Skin of body (tissue), 2 donors: ENCODE results near the gene GPR152. TPM values are rescaled to one million over a fixed set of nuclear protein-coding genes. Genes with fewer than 3 reads are reported as not detected.

Experiments
- DNase-seq: peaks from one replicate; lab custom pipeline; 2025; lab: John Stamatoyannopoulos, UW
- total RNA-seq: library from RNA; depleted of rRNA; stranded (reverse); fragments of >200 nt; gene quantifications from one replicate; pipeline ENCODE4 v1.2.3, GENCODE V29; 2014

GPR152 gene
- total RNA-seq, 1 donor from 2014 or later, result not detected

- no peak for DNase-seq
These were observed 12.1 kb downstream of the GPR152 start for GRCh38 chr11:67440229-67441097.

GRCh38 chr11:67439321-67440228, 13.0 kb downstream of the GPR152 start:
- DNase-seq, result no peak

- DNase-seq, result no peak
These were observed 14.2 kb downstream of the GPR152 start for GRCh38 chr11:67438158-67438902.

GRCh38 chr11:67437809-67438157, 14.7 kb downstream of the GPR152 start:
- DNase-seq, result no peak

GRCh38 chr11:67437082-67437808, 15.3 kb downstream of the GPR152 start, which contains the start of gene PTPRCAP:
Gene PTPRCAP, minus strand, starts transcription at chr11:67437682. Its CDS starts 63 bp downstream, at chr11:67437619.
- DNase-seq, result no peak

GRCh38 chr11:67436459-67437081, 16.0 kb downstream of the GPR152 start:
- DNase-seq, result no peak

GRCh38 chr11:67435727-67436458, 16.6 kb downstream of the GPR152 start:
- no peak for DNase-seq

- no peak for DNase-seq
These were observed 17.4 kb downstream of the GPR152 start for GRCh38 chr11:67435031-67435726.

GRCh38 chr11:67434395-67434881, 18.1 kb downstream of the GPR152 start:
- no peak for DNase-seq

- no peak for DNase-seq
These were observed 18.8 kb downstream of the GPR152 start for GRCh38 chr11:67433536-67434394.

GRCh38 chr11:67432655-67433349, 19.7 kb downstream of the GPR152 start:
- no peak for DNase-seq

GRCh38 chr11:67431346-67432249, 20.9 kb downstream of the GPR152 start:
- no peak for DNase-seq

GRCh38 chr11:67429722-67430121, 22.8 kb downstream of the GPR152 start:
- no peak for DNase-seq

- no peak for DNase-seq
These were observed 23.4 kb downstream of the GPR152 start for GRCh38 chr11:67429038-67429668.
